K562 (cell line): ENCODE measurements around the gene NBEAL2. TPM values are rescaled to one million over a fixed set of nuclear protein-coding genes. Genes with fewer than 3 reads are reported as not detected.

ENCODE experiments used
- ATF3 ChIP-seq, 2 experiments: fragments of 450-650 bp in 1 of 2; sonication (generic) in 1 of 2; formaldehyde crosslinking in 1 of 2; IDR thresholded peaks in 1 of 2; conservative IDR thresholded peaks in 1 of 2; 2 replicates each; pipeline versions ENCODE4 v1.6.1 to v1.8.1; 2016 to 2023; ENCODE audit warnings: mild to moderate bottlenecking in 2 of 2, moderate library complexity in 2 of 2, inconsistent platforms in 1 of 2, missing genetic modification reagents in 1 of 2
- CHD7 ChIP-seq: fragments of 200-600 bp; sonication (generic); IDR thresholded peaks from one replicate; pipeline ENCODE4 v1.6.1; 2012; ENCODE audit warnings: mild to moderate bottlenecking, low read depth, low read length, inconsistent platforms
- CREB5 ChIP-seq: fragments of 250-450 bp; sonication (Bioruptor Pico); IDR thresholded peaks from 2 replicates; pipeline ENCODE4 v1.5.0; 2020; ENCODE audit warnings: mild to moderate bottlenecking
- CREM ChIP-seq: IDR thresholded peaks from 2 replicates; pipeline ENCODE4 v1.6.1; 2014; ENCODE audit warnings: antibody characterized with exemption, low read depth
- HDGF ChIP-seq: fragments of 450-650 bp; IDR thresholded peaks from 2 replicates; pipeline ENCODE4 v1.6.1; 2016
- KAT8 ChIP-seq: fragments of 450-650 bp; IDR thresholded peaks from 2 replicates; pipeline ENCODE4 v1.6.1; 2016; ENCODE audit warnings: low read depth, mild to moderate bottlenecking
- TCF3 ChIP-seq: sonication (generic); formaldehyde crosslinking; IDR thresholded peaks from 2 replicates; pipeline ENCODE4 v1.4.0; 2020; ENCODE audit warnings: mild to moderate bottlenecking, missing genetic modification reagents
- TFAM ChIP-seq: fragments of 250-450 bp; sonication (Bioruptor Pico); conservative IDR thresholded peaks from 2 replicates; pipeline ENCODE4 v1.5.0; 2021; ENCODE audit warnings: mild to moderate bottlenecking, moderate library complexity
- ZNF395 ChIP-seq: fragments of 200-800 bp; sonication (Bioruptor generic); IDR thresholded peaks from 2 replicates; pipeline ENCODE4 v1.6.1; 2017; ENCODE audit warnings: missing genetic modification characterization, missing compliant biosample characterization
- polyA plus RNA-seq, 8 experiments: library from polyadenylated mRNA; depleted of rRNA in 4 of 8; stranded (reverse) in 5 of 8; unstranded in 3 of 8; fragments of >200 nt; fragmentation: Nextera tagmentation in 2 of 8; fragmentation: Illumina TruSeq in 1 of 8; extraction: Ambion mirVana in 2 of 8; extraction: Trizol in 1 of 8; gene quantifications; 2 replicates each; pipeline versions ENCODE4 v1.2.1 to v1.2.3, GENCODE V29; 2011 to 2014; ENCODE audit warnings: inconsistent platforms in 1 of 8, missing spikeins in 1 of 8
- total RNA-seq, 7 experiments: library from RNA; depleted of rRNA in 6 of 7; stranded (reverse); fragments of >200 nt in 6 of 7; fragmentation: Illumina TruSeq in 2 of 7; extraction: Trizol in 2 of 7; gene quantifications; 2 replicates each; pipeline versions ENCODE4 v1.2.1 to v1.2.3, GENCODE V29; 2011 to 2021; ENCODE audit warnings: low replicate concordance in 1 of 7
- TF ChIP-seq, protein P1 (sequence below): sonication (generic); formaldehyde crosslinking; IDR thresholded peaks from 2 replicates; pipeline ENCODE4 v1.8.1; 2023; ENCODE audit warnings: mild to moderate bottlenecking, missing genetic modification reagents

The NBEAL2 gene
- total and polyA plus RNA-seq, 9 of the 15 experiments (the other 6 are each of a cell fraction or from before 2014, with no cell fraction given), result 0.06 to 114 (median 29.6) TPM

DNA sequence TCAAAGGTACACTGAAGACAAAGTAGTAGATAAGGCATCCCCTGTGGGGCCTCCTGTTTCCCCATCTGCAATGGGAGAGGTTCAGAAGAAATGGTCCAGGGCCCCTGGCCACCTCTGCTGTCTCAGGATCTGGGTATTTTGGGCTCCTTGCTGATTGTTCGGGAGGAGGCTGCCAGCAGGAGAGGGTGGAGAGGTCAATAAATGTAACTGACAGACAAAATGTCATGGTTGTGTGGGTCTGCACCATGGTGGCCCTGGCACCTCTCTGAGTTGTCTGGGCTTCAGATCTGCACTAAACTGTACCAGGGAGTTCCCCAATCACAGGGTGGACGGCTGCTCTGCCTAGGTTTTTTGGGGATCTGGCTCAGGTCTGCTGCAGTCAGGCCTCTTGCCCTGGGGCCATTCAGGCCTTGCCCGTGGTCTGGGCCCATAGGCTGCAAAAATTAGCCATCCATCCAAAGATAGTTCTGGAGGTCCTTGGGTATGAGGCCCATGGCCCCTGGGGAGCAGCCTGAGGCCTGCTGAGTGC is 7.4 kb downstream of the NBEAL2 start (continued):
- TF ChIP-seq CHD7 (no peak), ZNF395 (CRISPR knock-in tag) (no peak), TFAM (CRISPR knock-in tag) (no peak), TCF3 (CRISPR knock-in tag) (no peak), CREB5 (CRISPR knock-in tag) (no peak), CREM (no peak), KAT8 (no peak), ATF3 (IDR thresholded peaks at IDR 0.05) (no peak), ATF3 (CRISPR knock-in tag; conservative IDR thresholded peaks at IDR 0.05) (no peak), HDGF (0 out of 2 replicates have a peak, but pooled peaks have one; percentile 59)
- TF ChIP-seq, protein P1, sequence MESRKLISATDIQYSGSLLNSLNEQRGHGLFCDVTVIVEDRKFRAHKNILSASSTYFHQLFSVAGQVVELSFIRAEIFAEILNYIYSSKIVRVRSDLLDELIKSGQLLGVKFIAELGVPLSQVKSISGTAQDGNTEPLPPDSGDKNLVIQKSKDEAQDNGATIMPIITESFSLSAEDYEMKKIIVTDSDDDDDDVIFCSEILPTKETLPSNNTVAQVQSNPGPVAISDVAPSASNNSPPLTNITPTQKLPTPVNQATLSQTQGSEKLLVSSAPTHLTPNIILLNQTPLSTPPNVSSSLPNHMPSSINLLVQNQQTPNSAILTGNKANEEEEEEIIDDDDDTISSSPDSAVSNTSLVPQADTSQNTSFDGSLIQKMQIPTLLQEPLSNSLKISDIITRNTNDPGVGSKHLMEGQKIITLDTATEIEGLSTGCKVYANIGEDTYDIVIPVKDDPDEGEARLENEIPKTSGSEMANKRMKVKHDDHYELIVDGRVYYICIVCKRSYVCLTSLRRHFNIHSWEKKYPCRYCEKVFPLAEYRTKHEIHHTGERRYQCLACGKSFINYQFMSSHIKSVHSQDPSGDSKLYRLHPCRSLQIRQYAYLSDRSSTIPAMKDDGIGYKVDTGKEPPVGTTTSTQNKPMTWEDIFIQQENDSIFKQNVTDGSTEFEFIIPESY, result no peak
